Umbilical cord (tissue), 2 donors: ENCODE data around the gene URB1. TPM values are rescaled to one million over a fixed set of nuclear protein-coding genes. Genes with fewer than 3 reads are reported as not detected.
"Not testable (repeated sequence)": the region's sequence is repeated elsewhere in the genome, so short reads cannot be mapped to it uniquely, and the experiment has no call there.

Experiments
- DNase-seq: peaks from one replicate; pipeline ENCODE4 v3.0.0-alpha.2; 2015; ENCODE audit warnings: low spot score
- total RNA-seq: library from RNA; depleted of rRNA; stranded (reverse); fragments of >200 nt; gene quantifications from one replicate; pipeline ENCODE4 v1.2.3, GENCODE V29; 2014; ENCODE audit warnings: low replicate concordance; ENCODE audit not compliant: insufficient read depth

The URB1 gene
- total RNA-seq, 1 donor from 2014 or later, result 20.2 TPM

GRCh38 chr21:32320059-32320458, 72.8 kb downstream of the URB1 start:
- no peak for DNase-seq

GRCh38 chr21:32319012-32319411, 73.8 kb downstream of the URB1 start:
- DNase-seq, result no peak

GRCh38 chr21:32317726-32318125, 75.1 kb downstream of the URB1 start:
- no peak for DNase-seq

DNA sequence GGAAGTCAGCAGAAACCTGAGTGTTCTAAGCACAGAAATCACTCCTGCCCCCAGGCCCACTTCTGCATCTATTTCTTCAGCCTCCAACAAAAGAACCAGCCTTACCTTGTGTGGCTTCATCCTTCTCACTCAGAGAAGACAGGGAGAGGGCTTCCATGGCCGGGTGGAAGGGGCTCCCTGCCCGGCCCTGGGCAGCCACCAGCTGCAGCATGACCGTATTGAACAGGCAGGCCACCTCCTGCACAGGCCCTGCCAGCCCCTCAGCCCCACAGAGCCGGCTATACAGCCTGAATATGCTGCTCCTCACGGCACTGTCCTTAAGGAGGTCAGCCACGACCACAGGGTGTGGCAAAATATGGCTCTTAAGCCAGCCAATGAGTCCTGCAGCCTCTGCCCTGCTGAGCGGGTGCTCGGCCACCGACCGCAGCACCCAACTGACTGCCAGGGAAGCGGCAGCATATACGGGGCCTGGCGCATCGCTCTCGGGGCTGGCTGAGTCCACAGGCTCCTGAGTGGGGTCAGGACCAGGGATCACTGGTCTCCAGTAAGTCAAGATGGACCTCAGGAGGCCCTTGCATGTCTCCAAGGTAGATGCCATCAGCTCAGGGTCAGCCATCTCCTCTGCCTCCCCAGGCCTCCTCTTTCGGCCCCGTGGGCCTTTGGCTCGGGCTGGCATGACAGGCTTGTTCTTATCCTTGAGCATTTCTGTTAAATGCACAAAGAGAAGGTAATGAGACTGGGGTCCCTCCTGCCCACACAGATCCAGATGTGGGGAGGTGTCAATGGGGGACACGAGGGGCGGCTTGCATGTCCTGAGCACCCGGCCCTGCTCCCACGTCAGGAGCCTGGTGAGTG, 76.2 kb downstream of the URB1 start:
- no peak for DNase-seq

DNA sequence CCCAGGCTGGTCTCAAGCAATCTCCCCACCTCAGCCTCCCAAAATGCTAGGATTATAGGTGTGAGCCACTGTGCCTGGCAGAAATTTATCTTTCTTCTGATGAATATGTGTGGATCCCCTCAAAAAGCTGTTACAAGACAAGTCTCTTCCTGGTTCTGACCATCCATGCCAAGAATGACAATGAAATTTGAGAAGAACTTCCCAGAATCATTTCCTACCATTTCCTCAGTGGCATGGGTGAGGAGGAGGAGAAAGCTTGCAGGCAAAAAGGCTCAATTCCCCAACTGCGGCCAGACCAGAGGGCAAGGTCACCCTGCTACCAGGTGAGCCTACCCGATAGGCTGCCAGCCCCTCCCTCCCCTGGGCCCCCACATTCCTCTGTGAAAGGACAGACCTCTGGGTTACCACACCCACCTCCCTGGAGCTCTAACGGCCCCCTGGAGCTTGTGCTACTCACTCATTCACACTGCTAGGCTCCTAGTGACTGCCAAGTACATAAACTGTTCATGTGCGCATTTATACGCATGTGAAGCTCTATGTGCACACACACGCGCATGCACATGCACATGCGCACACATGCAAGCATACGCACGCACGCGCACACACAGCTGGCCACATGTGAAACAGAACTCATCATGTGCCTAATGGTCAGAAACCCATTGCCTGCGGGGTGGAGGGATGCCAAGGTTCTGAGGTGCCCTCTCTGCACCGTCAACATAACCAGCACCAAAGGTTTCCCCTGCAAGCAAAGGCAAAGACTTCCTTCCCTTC, 77.1 kb downstream of the URB1 start:
- DNase-seq, result no peak

DNA sequence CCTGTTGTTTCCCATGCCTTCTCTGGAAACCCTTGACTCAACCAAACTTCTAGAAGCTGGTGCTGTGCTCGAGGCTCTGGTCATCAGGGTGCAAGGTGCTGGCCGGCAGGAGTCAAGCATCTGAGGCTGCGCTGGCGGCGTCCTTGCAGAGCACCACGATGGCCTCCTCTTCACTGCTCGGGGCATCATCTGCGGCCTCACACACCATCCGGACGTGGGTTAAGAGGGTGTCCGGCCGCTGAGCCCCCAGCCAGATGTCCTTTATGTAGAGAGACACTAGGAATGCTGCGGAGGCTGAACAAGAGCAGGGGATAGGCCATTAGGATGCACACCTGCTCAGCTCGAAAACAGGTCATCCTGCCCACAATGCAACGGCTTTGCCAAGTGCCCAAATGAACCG, 78.0 kb downstream of the URB1 start:
- DNase-seq, result no peak

DNA sequence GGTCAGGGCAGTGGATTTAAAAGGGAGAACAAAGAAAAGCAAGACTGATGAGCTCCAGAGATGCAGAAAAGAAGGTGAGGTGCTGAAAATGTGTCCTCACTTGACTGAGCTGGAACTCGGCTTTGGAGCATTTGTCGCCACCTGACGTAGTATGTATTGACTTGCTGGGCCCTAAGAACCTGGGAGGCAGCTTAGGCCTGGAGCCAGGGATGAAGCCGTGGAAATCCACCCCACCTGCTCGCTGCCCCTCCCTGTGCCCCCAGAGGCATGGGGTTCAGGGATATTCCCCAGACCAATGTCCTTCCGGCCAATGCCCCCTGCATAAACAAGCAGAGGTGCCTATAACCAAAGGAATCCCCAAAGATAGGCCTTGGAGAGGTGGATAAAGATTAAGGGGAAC, 79.8 kb downstream of the URB1 start:
- DNase-seq, result no peak

DNA sequence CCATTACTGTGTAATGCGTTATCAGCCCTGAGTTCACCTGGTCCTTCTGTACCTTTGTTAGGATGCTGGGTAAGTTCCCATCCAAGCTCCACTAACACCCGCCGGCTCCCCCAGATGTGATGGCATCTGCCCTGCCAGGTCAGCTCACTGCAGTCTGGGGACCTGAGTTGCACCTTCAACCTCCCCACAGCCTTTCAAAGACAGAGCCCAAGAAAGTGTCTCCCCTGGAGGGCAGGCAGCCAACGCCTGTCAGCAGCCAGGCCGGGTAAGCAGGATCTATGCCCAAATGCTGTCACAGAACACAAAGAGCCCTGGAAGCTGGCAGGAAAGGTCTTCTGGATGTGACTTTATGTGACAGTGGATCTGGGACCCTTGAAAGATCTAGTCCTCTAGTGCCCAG, 80.5 kb downstream of the URB1 start:
- DNase-seq, result no peak

- no peak for DNase-seq
Observed at GRCh38 chr21:32311621-32312020, 81.2 kb downstream of the URB1 start.

DNA sequence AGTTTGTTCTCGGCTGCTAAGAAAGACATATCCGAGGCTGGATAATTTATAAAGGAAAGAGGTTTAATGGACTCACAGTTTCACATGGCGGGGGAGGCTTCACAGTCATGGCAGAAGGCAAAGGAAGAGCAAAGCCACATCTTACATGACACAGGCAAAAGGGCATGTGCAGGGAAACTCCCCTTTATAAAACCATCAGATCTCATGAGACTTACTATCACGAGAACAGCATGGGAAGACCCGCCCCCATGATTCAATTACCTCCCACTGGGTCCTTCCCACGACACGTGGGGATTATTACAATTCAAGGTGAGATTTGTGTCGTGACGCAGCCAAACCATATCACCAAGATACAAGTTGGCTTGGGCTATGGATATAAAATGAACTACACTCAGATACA, 81.8 kb downstream of the URB1 start:
- DNase-seq, result not testable (repeated sequence)

GRCh38 chr21:32309906-32310460, 82.8 kb downstream of the URB1 start:
- DNase-seq, result no peak

- no peak for DNase-seq
Observed at GRCh38 chr21:32308696-32309095, 84.1 kb downstream of the URB1 start.

- no peak for DNase-seq
Observed at GRCh38 chr21:32307706-32308105, 85.1 kb downstream of the URB1 start.

GRCh38 chr21:32306021-32306780, 86.6 kb downstream of the URB1 start:
- DNase-seq, result no peak

- no peak for DNase-seq
Observed at GRCh38 chr21:32304998-32305397, 87.8 kb downstream of the URB1 start.

DNA sequence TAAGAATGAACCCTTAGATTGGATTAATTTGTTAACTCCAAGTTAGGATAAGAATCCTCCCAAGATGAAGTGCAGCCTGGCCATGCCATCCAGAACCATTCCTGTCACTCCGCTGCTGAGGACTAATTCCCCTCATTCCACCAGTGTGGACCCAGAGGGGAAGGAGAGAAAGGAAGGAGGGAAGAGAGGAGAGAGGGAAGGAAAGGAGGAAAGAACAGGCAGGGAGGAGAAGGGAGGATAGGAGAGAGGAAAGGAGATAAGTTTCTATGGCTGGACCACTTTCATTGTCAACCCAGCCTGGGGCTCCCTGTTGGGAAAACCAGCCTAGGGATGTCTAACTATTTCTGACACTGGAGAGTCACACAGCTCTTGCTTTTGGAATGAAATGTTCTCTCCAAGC, 89.4 kb downstream of the URB1 start:
- no peak for DNase-seq

DNA sequence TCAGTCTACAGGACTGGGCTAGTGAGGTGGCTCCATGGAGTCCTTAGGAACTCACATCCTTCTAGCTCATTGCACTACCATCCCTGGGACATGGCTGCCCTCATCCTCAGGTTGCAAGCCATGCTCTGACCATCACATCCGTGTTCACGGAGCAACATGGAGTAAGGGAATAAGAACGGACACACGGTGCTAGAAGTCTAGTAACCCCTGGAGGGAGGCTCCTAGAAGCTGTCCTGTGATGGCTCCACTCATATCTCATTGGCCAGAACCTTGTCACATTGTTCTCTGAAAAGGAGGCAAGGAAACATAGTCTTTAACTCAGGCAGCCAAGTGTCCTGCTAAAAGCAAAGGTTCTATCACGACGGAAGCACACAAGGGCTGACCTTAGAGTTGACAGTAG, 90.3 kb downstream of the URB1 start:
- no peak for DNase-seq

DNA sequence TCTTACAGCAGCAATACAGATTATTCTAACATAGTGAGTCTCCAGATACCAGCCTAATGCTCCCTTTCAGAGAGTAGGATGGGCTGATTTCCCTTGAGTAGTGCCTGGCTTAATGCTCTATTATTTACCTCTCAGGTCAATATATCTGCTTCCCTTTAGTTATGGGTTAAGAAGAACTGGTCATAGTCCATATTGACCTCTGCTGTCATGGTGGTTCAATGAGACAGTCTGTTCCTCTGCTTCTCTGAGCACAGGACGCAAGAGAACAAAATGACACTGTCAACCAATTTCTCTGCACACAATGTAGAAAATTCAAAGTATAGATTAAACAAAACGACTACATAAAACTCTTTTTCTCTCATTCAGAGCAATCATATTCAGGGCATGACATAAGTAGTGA, 91.2 kb downstream of the URB1 start:
- DNase-seq, result no peak

DNA sequence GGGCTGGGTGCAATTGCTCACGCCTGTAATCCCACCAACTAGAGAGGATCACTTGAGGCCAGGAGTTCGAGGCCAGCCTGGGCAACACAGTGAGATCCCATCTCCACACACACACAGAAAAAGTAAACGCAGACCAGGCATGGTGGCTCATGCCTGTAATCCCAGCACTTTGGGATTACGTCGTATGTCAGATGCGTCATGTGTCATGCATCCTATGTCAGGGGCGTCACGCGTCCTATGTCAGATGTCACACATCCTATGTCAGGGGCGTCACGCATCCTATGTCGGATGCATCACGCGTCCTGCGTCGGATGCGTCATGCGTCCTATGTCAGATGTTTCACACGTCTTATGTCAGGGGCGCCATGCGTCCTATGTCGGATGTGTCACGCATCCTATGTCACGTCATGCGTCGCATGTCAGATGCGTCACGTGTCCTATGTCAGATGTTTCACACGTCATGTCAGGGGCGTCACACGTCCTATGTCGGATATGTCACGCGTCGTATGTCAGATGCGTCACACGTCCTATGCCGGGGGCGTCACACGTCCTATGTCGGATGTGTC, 92.6 kb downstream of the URB1 start:
- no peak for DNase-seq

GRCh38 chr21:32299695-32300094, 93.1 kb downstream of the URB1 start:
- no peak for DNase-seq

DNA sequence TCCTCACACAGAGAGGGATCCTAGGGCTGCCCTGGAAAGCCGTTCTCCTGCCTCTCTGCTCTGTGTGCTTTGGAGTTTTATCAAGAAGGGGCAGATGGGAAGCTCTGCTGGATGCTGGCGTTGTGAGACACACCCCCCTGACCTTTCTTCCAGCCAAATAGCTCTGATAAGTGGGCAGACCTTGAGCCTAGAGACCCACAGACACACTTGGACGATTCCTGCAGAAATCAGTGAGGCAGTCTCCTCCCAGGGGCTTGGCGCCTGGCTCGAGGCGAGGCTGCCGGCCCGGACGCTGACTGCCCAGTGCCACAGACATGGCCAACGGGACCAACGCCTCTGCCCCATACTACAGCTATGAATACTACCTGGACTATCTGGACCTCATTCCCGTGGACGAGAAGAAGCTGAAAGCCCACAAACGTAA, 94.1 kb downstream of the URB1 start, which contains the start of gene MRAP:
Gene MRAP, plus strand, starts transcription at position 198 of the 424 bp plus-strand sequence. Its CDS starts 117 bp downstream, at position 315.
- no peak for DNase-seq
